Body of pancreas (tissue), 4 donors: Measurements from ENCODE around the gene SLC46A1. TPM values are rescaled to one million over a fixed set of nuclear protein-coding genes. Genes with fewer than 3 reads are reported as not detected.

ENCODE experiments used
- ATAC-seq: fragments of 150-250 bp; one replicate; pipeline ENCODE4 v1.9.1; 2016
- DNase-seq, 4 donors: peaks; one replicate each; pipeline ENCODE4 v3.0.0-alpha.2; 2019
- H3K27ac ChIP-seq, 4 donors: fragments of 200-600 bp; sonication (generic); 1 replicate in 3 of 4; 2 replicates in 1 of 4; pipeline versions ENCODE4 v1.5.1 to v1.6.1; 2016 to 2019; ENCODE audit warnings: mild to moderate bottlenecking in 1 of 4, mixed read lengths in 1 of 4, moderate library complexity in 1 of 4
- H3K27me3 ChIP-seq, 2 donors: fragments of 200-600 bp; sonication (generic); one replicate each; pipeline ENCODE4 v1.6.0; 2016; ENCODE audit warnings: mild to moderate bottlenecking in 1 of 2
- H3K36me3 ChIP-seq, 2 donors: fragments of 200-600 bp; sonication (generic); replicated peaks in 1 of 2; 2 replicates each; pipeline ENCODE4 v1.5.1; 2016; ENCODE audit warnings: low read depth in 2 of 2; ENCODE audit not compliant: insufficient read depth in 1 of 2
- H3K4me1 ChIP-seq: fragments of 200-600 bp; sonication (generic); one replicate; pipeline ENCODE4 v1.6.0; 2016
- H3K4me3 ChIP-seq, 2 donors: fragments of 200-600 bp; sonication (generic); 1 replicate in 1 of 2; 2 replicates in 1 of 2; pipeline ENCODE4 v1.5.1; 2016 to 2019
- H3K9me3 ChIP-seq, 3 donors: fragments of 200-600 bp; sonication (generic); 1 replicate in 2 of 3; 2 replicates in 1 of 3; pipeline ENCODE4 v1.5.1; 2016
- POLR2A ChIP-seq, 3 donors: fragments of 450-650 bp; IDR thresholded peaks; one replicate each; pipeline ENCODE4 v1.6.1; 2016; ENCODE audit warnings: antibody characterized with exemption in 3 of 3, mild to moderate bottlenecking in 2 of 3
- WGBS, 2 donors: methylation state at CpG; one replicate each; pipeline ENCODE4 v1.1.5; 2017; 5-methylcytosine and 5-hydroxymethylcytosine counted together
- intact Hi-C: fragments of 100-400 bp; cut with DNase I; formaldehyde crosslinking; loops from one replicate; pipeline ENCODE4 v1.15.1; 2023
- total RNA-seq, 2 donors: library from RNA; depleted of rRNA; stranded (reverse); fragments of >200 nt; gene quantifications; one replicate each; pipeline ENCODE4 v1.1.0, GENCODE V29; 2016
- TF ChIP-seq, protein P1 (sequence below), 7 experiments: fragments of 450-650 bp in 4 of 7; fragments of 200-600 bp in 3 of 7; sonication (generic) in 3 of 7; IDR thresholded peaks; one replicate each; pipeline ENCODE4 v1.5.1; 2016 to 2019; ENCODE audit warnings: antibody characterized with exemption in 7 of 7

Gene SLC46A1
- total RNA-seq, 2 donors from 2014 or later: 8.6 to 17.6 TPM

DNA sequence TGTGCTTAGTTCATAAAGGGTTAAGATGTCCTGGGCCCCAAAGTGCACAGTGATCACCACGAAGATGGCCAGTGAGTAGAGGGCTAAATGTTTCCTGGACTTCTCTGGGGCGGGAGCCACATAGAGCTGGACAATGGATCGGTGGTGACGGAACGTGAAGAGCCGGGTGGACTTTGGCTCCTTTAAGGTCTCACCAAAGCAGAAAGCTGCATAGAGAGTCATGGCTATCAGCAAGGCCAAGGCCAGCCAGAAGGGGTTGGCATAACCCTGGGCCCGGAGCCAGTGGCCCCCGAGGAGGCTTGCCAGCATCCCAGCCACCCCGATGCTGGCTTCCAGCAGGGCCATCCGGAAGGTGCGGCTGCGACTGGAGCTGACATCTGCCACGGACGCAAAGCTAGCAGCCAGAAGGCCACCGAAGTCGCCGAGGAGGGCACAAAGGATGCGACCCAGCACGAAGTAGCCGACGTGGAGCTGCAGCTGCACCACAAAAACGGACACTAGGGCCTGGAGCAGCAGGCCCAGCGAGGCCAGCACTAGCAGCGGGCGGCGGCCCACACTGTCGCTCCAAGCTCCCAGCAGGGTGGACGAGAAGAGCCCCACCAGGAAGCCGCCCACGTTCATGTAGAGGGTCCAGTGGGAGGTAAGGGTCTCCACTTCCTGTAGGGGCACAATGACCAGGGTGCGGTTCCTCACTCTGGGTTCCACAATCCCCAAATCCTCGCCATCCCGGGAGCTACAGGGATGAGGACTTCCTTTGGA, 1.0 kb downstream of the SLC46A1 start:
- peak; percentile 63 for ATAC-seq

DNA sequence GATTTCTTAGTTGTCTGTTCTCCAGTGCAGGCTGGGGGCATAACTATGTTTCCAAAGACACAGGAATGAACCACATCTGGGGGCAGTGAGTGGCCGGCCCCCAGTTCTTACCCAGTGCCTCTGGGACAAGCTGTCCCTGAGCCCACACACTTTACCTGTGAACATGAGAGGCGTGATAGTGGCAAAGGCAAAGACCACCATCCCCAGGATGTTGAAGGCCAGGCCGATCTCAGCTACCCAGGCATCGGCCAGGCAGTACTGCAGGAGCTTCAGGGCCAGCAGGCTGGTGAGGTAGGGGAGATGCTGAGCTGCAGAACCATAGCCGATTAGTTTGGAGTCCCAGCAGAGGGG, 1.6 kb downstream of the SLC46A1 start:
- peak overlapping the region in 3 of 4 donors; percentile 48 to 64 (median 53) for H3K27ac ChIP-seq
- WGBS, 2 donors: 64 to 78% methylated on average over 4 to 5 of the region's 5 CpGs
- H3K9me3 ChIP-seq: no peaks in the 10 kb centered on the region
- intact Hi-C loops: no loop called here
- peaks cover 22% of the 10 kb centered on the region for H3K4me1 ChIP-seq
- no peak for DNase-seq
- TF ChIP-seq, protein P1, sequence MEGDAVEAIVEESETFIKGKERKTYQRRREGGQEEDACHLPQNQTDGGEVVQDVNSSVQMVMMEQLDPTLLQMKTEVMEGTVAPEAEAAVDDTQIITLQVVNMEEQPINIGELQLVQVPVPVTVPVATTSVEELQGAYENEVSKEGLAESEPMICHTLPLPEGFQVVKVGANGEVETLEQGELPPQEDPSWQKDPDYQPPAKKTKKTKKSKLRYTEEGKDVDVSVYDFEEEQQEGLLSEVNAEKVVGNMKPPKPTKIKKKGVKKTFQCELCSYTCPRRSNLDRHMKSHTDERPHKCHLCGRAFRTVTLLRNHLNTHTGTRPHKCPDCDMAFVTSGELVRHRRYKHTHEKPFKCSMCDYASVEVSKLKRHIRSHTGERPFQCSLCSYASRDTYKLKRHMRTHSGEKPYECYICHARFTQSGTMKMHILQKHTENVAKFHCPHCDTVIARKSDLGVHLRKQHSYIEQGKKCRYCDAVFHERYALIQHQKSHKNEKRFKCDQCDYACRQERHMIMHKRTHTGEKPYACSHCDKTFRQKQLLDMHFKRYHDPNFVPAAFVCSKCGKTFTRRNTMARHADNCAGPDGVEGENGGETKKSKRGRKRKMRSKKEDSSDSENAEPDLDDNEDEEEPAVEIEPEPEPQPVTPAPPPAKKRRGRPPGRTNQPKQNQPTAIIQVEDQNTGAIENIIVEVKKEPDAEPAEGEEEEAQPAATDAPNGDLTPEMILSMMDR (IDR thresholded peaks at IDR 0.05): no peak
- no peak for TF ChIP-seq POLR2A (IDR thresholded peaks at IDR 0.05)
- no peaks in the 10 kb centered on the region for H3K27me3 ChIP-seq
- H3K36me3 ChIP-seq: peaks cover 0 to 2% of the 10 kb centered on the region in 2 donors
- no peak overlapping the region for H3K4me3 ChIP-seq
- ATAC-seq: no peak

More for the DNA sequence above, 1.0 kb downstream of the SLC46A1 start:
- H3K27ac ChIP-seq: peak overlapping the region; percentile 11 to 64 (median 50)
- no peaks in the 10 kb centered on the region for H3K27me3 ChIP-seq
- peaks cover 0 to 2% of the 10 kb centered on the region in 2 donors for H3K36me3 ChIP-seq
- intact Hi-C loops: no loop called here
- peak; percentile 29 to 41 (median 33) for TF ChIP-seq POLR2A (IDR thresholded peaks at IDR 0.05)
- TF ChIP-seq, protein P1 (IDR thresholded peaks at IDR 0.05): peak in 1 of 7 experiments; percentile 1
- no peaks in the 10 kb centered on the region for H3K9me3 ChIP-seq
- peaks cover 22% of the 10 kb centered on the region for H3K4me1 ChIP-seq
- H3K4me3 ChIP-seq: peak overlapping the region; percentile 85 to 86
- 9 to 18% methylated on average over 14 to 33 of the region's 33 CpGs for WGBS, 2 donors
- peak; percentile 58 to 76 (median 72) for DNase-seq

DNA sequence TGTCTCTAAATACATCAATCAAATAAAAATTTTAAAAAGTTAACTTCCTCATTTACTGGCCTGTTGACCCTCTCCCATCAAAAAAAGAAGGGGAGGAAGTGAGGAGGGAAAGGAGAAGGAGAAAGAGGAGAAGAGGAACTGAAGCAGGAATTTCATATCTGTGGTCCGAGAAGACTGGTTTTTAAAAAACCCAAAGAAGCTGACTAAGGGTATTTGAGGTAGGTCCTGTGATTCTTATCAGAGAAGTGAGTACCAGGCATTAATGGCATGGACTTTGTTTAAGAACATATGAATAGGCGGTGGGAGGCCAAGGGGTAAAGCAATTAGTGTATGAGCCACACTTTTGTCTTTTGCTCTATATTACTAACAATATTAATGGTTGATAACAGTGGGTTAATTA, 2.0 kb downstream of the SLC46A1 start:
- DNase-seq (no peak), ATAC-seq (no peak)
- Histone ChIP-seq H3K36me3 (peaks cover 0 to 3% of the 10 kb centered on the region in 2 donors), H3K4me1 (peaks cover 22% of the 10 kb centered on the region), H3K4me3 (no peak overlapping the region), H3K27ac (no peak overlapping the region), H3K27me3 (no peaks in the 10 kb centered on the region), H3K9me3 (no peaks in the 10 kb centered on the region)
- intact Hi-C loops: no loop called here
- TF ChIP-seq, protein P1 (IDR thresholded peaks at IDR 0.05): no peak
- TF ChIP-seq POLR2A (IDR thresholded peaks at IDR 0.05): no peak
- 72 to 73% methylated on average over 2 of the region's 2 CpGs for WGBS, 2 donors

DNA sequence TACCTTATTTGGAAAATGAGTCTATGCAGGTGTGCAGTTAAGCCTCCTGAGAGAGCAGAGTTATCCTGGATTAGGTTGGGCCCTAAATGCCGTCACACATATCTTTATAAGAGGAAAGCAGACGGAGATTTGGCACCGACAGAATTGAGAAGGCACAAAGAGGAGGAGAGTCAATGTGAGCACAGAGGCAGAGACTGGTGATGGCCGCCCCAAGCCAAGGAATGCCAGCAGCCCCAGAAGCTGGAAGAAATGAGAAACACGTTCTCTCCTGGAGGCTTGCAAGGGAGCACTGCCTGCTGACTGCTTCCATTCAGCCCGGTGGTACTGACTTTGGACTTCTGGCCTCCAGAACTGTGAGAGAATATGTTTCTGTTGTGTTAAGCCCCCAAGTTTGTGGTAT, 3.2 kb downstream of the SLC46A1 start:
- TF ChIP-seq POLR2A (IDR thresholded peaks at IDR 0.05): no peak
- TF ChIP-seq, protein P1 (IDR thresholded peaks at IDR 0.05): no peak
- DNase-seq: no peak
- ATAC-seq: no peak
- intact Hi-C loops: no loop called here
- Histone ChIP-seq H3K4me1 (peaks cover 22% of the 10 kb centered on the region), H3K27me3 (no peaks in the 10 kb centered on the region), H3K27ac (no peak overlapping the region), H3K4me3 (no peak overlapping the region), H3K9me3 (no peaks in the 10 kb centered on the region), H3K36me3 (peaks cover 0 to 6% of the 10 kb centered on the region in 2 donors)
- 89 to 95% methylated on average over 6 of the region's 6 CpGs for WGBS, 2 donors

DNA sequence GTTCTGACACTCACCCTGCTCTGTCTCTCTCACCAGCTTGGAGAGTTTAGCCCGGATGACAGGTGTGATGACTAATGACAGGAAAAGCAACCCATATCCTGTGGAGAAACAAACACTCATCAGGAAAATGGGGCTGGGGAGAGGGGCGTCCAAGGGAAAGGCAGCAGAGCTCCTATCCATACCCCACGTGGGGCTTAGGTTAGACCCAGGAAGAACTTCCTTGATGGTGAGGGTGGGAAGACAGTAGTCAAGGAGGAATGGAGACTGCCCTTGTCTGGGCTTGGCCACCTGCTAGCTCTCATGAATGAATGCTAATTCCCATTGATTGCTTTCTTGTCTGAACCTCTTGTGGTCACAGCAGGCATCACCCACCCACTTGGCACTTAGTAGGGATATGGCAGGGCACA, 3.8 kb downstream of the SLC46A1 start:
- H3K4me3 ChIP-seq: no peak overlapping the region
- intact Hi-C loops: no loop called here
- H3K36me3 ChIP-seq: peaks cover 0 to 6% of the 10 kb centered on the region in 2 donors
- no peak for TF ChIP-seq POLR2A (IDR thresholded peaks at IDR 0.05)
- TF ChIP-seq, protein P1 (IDR thresholded peaks at IDR 0.05): no peak
- DNase-seq: no peak
- no peaks in the 10 kb centered on the region for H3K27me3 ChIP-seq
- no peak overlapping the region for H3K27ac ChIP-seq
- no peaks in the 10 kb centered on the region for H3K9me3 ChIP-seq
- WGBS, 2 donors: 38 to 43% methylated on average over 3 of the region's 3 CpGs
- no peak for ATAC-seq
- H3K4me1 ChIP-seq: peaks cover 22% of the 10 kb centered on the region
